K562 treated with DMSO at 1 percent for 12 hours (cell line): Measurements from ENCODE around the gene LEF1. TPM values are rescaled to one million over a fixed set of nuclear protein-coding genes. Genes with fewer than 3 reads are reported as not detected.

ENCODE experiments used
- total RNA-seq: library from RNA; unstranded; fragments of 300-600 nt; gene quantifications from 2 replicates; pipeline ENCODE4 v1.2.3, GENCODE V29; 2022; ENCODE audit not compliant: insufficient read depth

Gene LEF1
- 4.5 and 8.5 TPM in 2 replicates for total RNA-seq

DNA sequence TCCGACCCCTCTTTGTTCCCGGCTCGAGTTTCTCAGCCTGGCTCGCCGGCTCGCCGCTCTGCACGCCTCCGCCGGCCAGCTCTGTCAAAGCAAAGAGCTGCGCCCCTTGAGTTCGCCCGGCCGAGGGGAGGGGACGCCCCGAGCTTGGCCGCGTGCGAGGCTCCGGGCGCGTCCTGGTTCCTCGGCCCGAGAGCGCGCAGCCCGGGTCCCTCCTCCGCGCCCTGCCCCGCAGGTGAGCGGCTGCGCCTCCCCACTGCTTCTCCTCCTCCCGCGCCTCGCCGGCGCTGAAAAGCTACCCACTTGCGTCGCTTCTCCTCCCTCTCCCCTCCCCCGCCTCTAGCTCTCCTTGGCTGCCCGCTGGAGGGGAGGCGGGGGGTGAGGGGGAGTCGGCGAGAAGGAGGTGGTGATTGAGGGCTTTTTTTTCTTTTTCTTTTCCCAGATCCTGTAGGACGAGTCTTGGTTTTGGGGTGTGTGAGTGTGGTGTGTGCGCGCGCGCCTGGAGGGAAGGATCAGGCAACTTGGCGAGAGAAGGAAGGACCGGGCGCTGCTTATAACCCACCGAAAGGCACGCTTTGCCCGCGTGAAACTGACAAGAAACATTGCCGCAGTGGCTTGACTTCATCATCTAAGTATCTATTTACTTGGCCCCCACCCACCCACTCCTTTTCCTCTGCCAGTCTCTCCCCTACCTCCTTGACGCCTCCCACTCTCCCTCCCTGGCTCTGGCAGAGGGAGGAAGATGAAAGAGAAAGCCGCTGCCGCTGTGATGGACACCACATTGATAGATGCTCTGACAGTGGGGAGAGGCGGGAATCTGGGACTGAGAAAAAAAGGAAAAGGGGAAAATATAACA lies at the start of gene LEF1:
LEF1 (minus strand) TSS at position 262 of the 853 bp plus-strand sequence. CDS start 1,165 bp downstream, outside the sequence.

Other genes with a start within 250 kb of the LEF1 start
- gene CYP2U1, start 237.4 kb downstream of the LEF1 start, total RNA-seq: 0.16 and 0.53 TPM in 2 replicates
- 39.6 and 61.0 TPM in 2 replicates for gene HADH, start 179.0 kb downstream of the LEF1 start, total RNA-seq